Measurements from ENCODE around the gene HOOK2.
A peak's percentile ranks its signal among the peaks of the same experiment; 100 is the strongest.

HOOK2 gene

GRCh38 chr19:12778017-12778904 is 2.9 kb upstream of the HOOK2 start:
- no peak for DNase-seq (ENCODE audit: extremely low spot score)
- ChIA-PET POLR2A (interaction anchor here (0.6 to 3.7 kb wide), 10 partner anchors 11 to 113 kb away, joined by 3 to 55 read pairs (median 4); partner anchors contain the start of genes GCDH, JUNB and RNASEH2A), CTCF (interaction anchor here (0.6 to 3.3 kb wide), 13 partner anchors 9 to 1269 kb away, joined by 3 to 19 read pairs (median 5); partner anchors contain the start of genes JUNB, PRDX2 and THSD8)
- no peak for TF ChIP-seq ELF4 (IDR thresholded peaks at IDR 0.05)
- TF ChIP-seq TARDBP (IDR thresholded peaks at IDR 0.05) = no peak
- TF ChIP-seq NFRKB (IDR thresholded peaks at IDR 0.05) = no peak
- TF ChIP-seq BHLHE40 (IDR thresholded peaks at IDR 0.05; ENCODE audit: borderline replicate concordance) = no peak
- TF ChIP-seq ARNT (IDR thresholded peaks at IDR 0.05) = no peak
- no peak for TF ChIP-seq ZNF384 (IDR thresholded peaks at IDR 0.05)
- TF ChIP-seq LEF1 (IDR thresholded peaks at IDR 0.05; ENCODE audit: borderline replicate concordance) = no peak
- TF ChIP-seq CTBP1 (IDR thresholded peaks at IDR 0.05; ENCODE audit: borderline replicate concordance) = no peak
- TF ChIP-seq, protein P1, sequence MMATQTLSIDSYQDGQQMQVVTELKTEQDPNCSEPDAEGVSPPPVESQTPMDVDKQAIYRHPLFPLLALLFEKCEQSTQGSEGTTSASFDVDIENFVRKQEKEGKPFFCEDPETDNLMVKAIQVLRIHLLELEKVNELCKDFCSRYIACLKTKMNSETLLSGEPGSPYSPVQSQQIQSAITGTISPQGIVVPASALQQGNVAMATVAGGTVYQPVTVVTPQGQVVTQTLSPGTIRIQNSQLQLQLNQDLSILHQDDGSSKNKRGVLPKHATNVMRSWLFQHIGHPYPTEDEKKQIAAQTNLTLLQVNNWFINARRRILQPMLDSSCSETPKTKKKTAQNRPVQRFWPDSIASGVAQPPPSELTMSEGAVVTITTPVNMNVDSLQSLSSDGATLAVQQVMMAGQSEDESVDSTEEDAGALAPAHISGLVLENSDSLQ (IDR thresholded peaks at IDR 0.05) = no peak

GRCh38 chr19:12777217-12778016 is 2.1 kb upstream of the HOOK2 start:
- CTCF ChIA-PET = interaction anchor here (0.6 to 3.3 kb wide), 14 partner anchors 11 to 1347 kb away, joined by 3 to 19 read pairs (median 5); partner anchors contain the start of genes JUNB, PRDX2 and THSD8
- peak; percentile 76 for DNase-seq (ENCODE audit: extremely low spot score)
- POLR2A ChIA-PET = interaction anchor here (0.6 to 3.7 kb wide), 11 partner anchors 10 to 114 kb away, joined by 3 to 55 read pairs (median 5); partner anchors contain the start of genes GCDH and JUNB
- TF ChIP-seq TARDBP (IDR thresholded peaks at IDR 0.05) (no peak), LEF1 (IDR thresholded peaks at IDR 0.05; ENCODE audit: borderline replicate concordance) (no peak), ELF4 (IDR thresholded peaks at IDR 0.05) (no peak), BHLHE40 (IDR thresholded peaks at IDR 0.05; ENCODE audit: borderline replicate concordance) (no peak), SUZ12 (IDR thresholded peaks at IDR 0.05) (no peak), HDGF (IDR thresholded peaks at IDR 0.05; ENCODE audit: borderline replicate concordance) (no peak), FOXK2 (IDR thresholded peaks at IDR 0.05) (no peak), ARNT (IDR thresholded peaks at IDR 0.05) (no peak), FOXA1 (IDR thresholded peaks at IDR 0.05) (no peak), NFRKB (IDR thresholded peaks at IDR 0.05) (no peak)
- TF ChIP-seq, protein P1 (IDR thresholded peaks at IDR 0.05) = no peak

- POLR2A ChIA-PET = interaction anchor here (0.9 to 1.2 kb wide), 3 partner anchors 33 to 118 kb away, joined by 3 to 6 read pairs (median 4); partner anchors contain the start of genes GCDH and RNASEH2A
- CTCF ChIA-PET = interaction anchor here (0.8 to 1.6 kb wide), 4 partner anchors 13 to 23 kb away, joined by 4 to 7 read pairs (median 6); no protein-coding TSS in a partner anchor
- TF ChIP-seq HDGF (IDR thresholded peaks at IDR 0.05; ENCODE audit: borderline replicate concordance) (no peak), FOXK2 (IDR thresholded peaks at IDR 0.05) (no peak), SUZ12 (IDR thresholded peaks at IDR 0.05) (no peak), ELF4 (IDR thresholded peaks at IDR 0.05) (no peak), CTBP1 (IDR thresholded peaks at IDR 0.05; ENCODE audit: borderline replicate concordance) (no peak), LEF1 (IDR thresholded peaks at IDR 0.05; ENCODE audit: borderline replicate concordance) (no peak), FOXM1 (IDR thresholded peaks at IDR 0.05; ENCODE audit: borderline replicate concordance) (no peak), L3MBTL2 (conservative IDR thresholded peaks at IDR 0.05) (no peak), ARNT (IDR thresholded peaks at IDR 0.05) (no peak), NFRKB (IDR thresholded peaks at IDR 0.05) (no peak), ZNF384 (IDR thresholded peaks at IDR 0.05) (no peak), FOXA1 (IDR thresholded peaks at IDR 0.05) (no peak), BHLHE40 (IDR thresholded peaks at IDR 0.05; ENCODE audit: borderline replicate concordance) (no peak), TARDBP (IDR thresholded peaks at IDR 0.05) (no peak), SP1 (IDR thresholded peaks at IDR 0.05) (no peak)
- TF ChIP-seq, protein P1 (IDR thresholded peaks at IDR 0.05) = no peak
- no peak for DNase-seq (ENCODE audit: extremely low spot score)
Observed at GRCh38 chr19:12773571-12773970, 1.8 kb downstream of the HOOK2 start.

GRCh38 chr19:12772323-12772722 is 3.0 kb downstream of the HOOK2 start:
- POLR2A ChIA-PET = interaction anchor here (1.1 kb wide), 1 partner anchor 37 kb away, joined by 4 read pairs; no protein-coding TSS in a partner anchor
- no peak for DNase-seq (ENCODE audit: extremely low spot score)
- no peak for TF ChIP-seq ARNT (IDR thresholded peaks at IDR 0.05)
- TF ChIP-seq TARDBP (IDR thresholded peaks at IDR 0.05) = no peak
- no peak for TF ChIP-seq NFRKB (IDR thresholded peaks at IDR 0.05)
- TF ChIP-seq L3MBTL2 (conservative IDR thresholded peaks at IDR 0.05) = no peak
- no peak for TF ChIP-seq FOXA1 (IDR thresholded peaks at IDR 0.05)
- TF ChIP-seq SUZ12 (IDR thresholded peaks at IDR 0.05) = no peak
- no peak for TF ChIP-seq BHLHE40 (IDR thresholded peaks at IDR 0.05; ENCODE audit: borderline replicate concordance)
- TF ChIP-seq LEF1 (IDR thresholded peaks at IDR 0.05; ENCODE audit: borderline replicate concordance) = no peak
- CTCF ChIA-PET = interaction anchor here (0.6 to 1.6 kb wide), 3 partner anchors 15 to 1317 kb away, joined by 3 to 5 read pairs (median 4); no protein-coding TSS in a partner anchor

DNA sequence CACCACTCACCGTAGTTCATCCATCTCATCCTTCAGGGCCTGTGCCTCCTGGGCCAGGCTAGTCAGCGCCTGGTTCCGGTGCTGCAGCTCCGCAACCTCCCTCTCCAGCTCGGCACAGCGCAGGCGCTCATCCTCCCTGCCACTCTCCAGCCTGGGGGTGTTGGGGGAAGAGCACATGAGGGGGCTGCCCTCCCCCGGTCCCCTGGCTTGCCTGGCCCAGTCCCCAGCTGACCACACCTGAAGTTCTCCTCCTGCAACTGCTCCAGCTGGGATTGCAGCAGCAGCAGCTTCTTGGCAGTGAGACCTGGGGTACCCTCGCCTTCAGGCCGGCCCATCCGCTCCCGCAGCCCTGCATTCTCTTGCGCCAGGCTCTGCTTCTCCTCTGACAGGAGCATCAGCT is 4.4 kb downstream of the HOOK2 start:
- ChIA-PET POLR2A (interaction anchor here (0.9 kb wide), 1 partner anchor 22 kb away, joined by 4 read pairs; no protein-coding TSS in a partner anchor), CTCF (no interaction called here)

More for the DNA sequence above, 4.4 kb downstream of the HOOK2 start:
- DNase-seq (ENCODE audit: extremely low spot score) = no peak
- TF ChIP-seq TARDBP (IDR thresholded peaks at IDR 0.05) = no peak
- TF ChIP-seq SUZ12 (IDR thresholded peaks at IDR 0.05) = no peak
- no peak for TF ChIP-seq FOXA1 (IDR thresholded peaks at IDR 0.05)
- TF ChIP-seq ARNT (IDR thresholded peaks at IDR 0.05) = no peak
- TF ChIP-seq ELF4 (IDR thresholded peaks at IDR 0.05) = no peak
- no peak for TF ChIP-seq LEF1 (IDR thresholded peaks at IDR 0.05; ENCODE audit: borderline replicate concordance)
- no peak for TF ChIP-seq NFRKB (IDR thresholded peaks at IDR 0.05)
- TF ChIP-seq FOXK2 (IDR thresholded peaks at IDR 0.05) = no peak
